NCI-H2196 (cell line): Measurements from ENCODE around the gene TERT.
"Not testable (repeated sequence)": the region's sequence is repeated elsewhere in the genome, so short reads cannot be mapped to it uniquely, and the experiment has no call there.

Experiments
- DNase-seq: peaks from one replicate; lab custom pipeline; 2025; ENCODE audit not compliant: unreplicated experiment; lab: John Stamatoyannopoulos, UW

Gene TERT

GRCh38 chr5:1294835-1295649, at the start of gene TERT:
Gene TERT, minus strand, starts transcription at chr5:1295068. Its CDS starts 79 bp downstream, at chr5:1294989.
- no peak for DNase-seq

- DNase-seq: no peak
These were observed 49.3 kb upstream of the TERT start for GRCh38 chr5:1343931-1344901.

- DNase-seq: no peak
These were observed 48.5 kb upstream of the TERT start for GRCh38 chr5:1343315-1343751.

- not testable (repeated sequence) for DNase-seq
These were observed 47.8 kb upstream of the TERT start for GRCh38 chr5:1342711-1343110.

GRCh38 chr5:1342268-1342667, 47.4 kb upstream of the TERT start:
- no peak for DNase-seq

- no peak for DNase-seq
These were observed 47.0 kb upstream of the TERT start for GRCh38 chr5:1341863-1342262.

GRCh38 chr5:1339818-1340210, 44.9 kb upstream of the TERT start:
- DNase-seq: not testable (repeated sequence)

GRCh38 chr5:1339139-1339817, 44.4 kb upstream of the TERT start:
- DNase-seq: not testable (repeated sequence)

GRCh38 chr5:1338506-1339070, 43.7 kb upstream of the TERT start:
- DNase-seq: no peak

- no peak for DNase-seq
These were observed 43.3 kb upstream of the TERT start for GRCh38 chr5:1338196-1338490.

GRCh38 chr5:1337489-1338195, 42.8 kb upstream of the TERT start:
- DNase-seq: no peak

GRCh38 chr5:1336749-1337488, 42.1 kb upstream of the TERT start:
- no peak for DNase-seq

- DNase-seq: no peak
These were observed 41.3 kb upstream of the TERT start for GRCh38 chr5:1336106-1336561.

- no peak for DNase-seq
These were observed 40.8 kb upstream of the TERT start for GRCh38 chr5:1335540-1336095.

- DNase-seq: no peak
These were observed 40.1 kb upstream of the TERT start for GRCh38 chr5:1334831-1335539.

- DNase-seq: no peak
These were observed 39.1 kb upstream of the TERT start for GRCh38 chr5:1333986-1334385.

GRCh38 chr5:1333286-1333685, 38.4 kb upstream of the TERT start:
- not testable (repeated sequence) for DNase-seq

- DNase-seq: no peak
These were observed 37.7 kb upstream of the TERT start for GRCh38 chr5:1332461-1333001.
